ENCODE results near the gene FNBP1.

- TF ChIP-seq, protein P1, sequence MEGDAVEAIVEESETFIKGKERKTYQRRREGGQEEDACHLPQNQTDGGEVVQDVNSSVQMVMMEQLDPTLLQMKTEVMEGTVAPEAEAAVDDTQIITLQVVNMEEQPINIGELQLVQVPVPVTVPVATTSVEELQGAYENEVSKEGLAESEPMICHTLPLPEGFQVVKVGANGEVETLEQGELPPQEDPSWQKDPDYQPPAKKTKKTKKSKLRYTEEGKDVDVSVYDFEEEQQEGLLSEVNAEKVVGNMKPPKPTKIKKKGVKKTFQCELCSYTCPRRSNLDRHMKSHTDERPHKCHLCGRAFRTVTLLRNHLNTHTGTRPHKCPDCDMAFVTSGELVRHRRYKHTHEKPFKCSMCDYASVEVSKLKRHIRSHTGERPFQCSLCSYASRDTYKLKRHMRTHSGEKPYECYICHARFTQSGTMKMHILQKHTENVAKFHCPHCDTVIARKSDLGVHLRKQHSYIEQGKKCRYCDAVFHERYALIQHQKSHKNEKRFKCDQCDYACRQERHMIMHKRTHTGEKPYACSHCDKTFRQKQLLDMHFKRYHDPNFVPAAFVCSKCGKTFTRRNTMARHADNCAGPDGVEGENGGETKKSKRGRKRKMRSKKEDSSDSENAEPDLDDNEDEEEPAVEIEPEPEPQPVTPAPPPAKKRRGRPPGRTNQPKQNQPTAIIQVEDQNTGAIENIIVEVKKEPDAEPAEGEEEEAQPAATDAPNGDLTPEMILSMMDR (tag by site-specific recombination; IDR thresholded peaks at IDR 0.05): no peak
- TF ChIP-seq, protein P2, sequence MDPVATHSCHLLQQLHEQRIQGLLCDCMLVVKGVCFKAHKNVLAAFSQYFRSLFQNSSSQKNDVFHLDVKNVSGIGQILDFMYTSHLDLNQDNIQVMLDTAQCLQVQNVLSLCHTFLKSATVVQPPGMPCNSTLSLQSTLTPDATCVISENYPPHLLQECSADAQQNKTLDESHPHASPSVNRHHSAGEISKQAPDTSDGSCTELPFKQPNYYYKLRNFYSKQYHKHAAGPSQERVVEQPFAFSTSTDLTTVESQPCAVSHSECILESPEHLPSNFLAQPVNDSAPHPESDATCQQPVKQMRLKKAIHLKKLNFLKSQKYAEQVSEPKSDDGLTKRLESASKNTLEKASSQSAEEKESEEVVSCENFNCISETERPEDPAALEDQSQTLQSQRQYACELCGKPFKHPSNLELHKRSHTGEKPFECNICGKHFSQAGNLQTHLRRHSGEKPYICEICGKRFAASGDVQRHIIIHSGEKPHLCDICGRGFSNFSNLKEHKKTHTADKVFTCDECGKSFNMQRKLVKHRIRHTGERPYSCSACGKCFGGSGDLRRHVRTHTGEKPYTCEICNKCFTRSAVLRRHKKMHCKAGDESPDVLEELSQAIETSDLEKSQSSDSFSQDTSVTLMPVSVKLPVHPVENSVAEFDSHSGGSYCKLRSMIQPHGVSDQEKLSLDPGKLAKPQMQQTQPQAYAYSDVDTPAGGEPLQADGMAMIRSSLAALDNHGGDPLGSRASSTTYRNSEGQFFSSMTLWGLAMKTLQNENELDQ (tag by site-specific recombination; IDR thresholded peaks at IDR 0.05; ENCODE audit: low read depth): no peak
- TF ChIP-seq ZNF514 (tag by site-specific recombination; IDR thresholded peaks at IDR 0.05): no peak
Measured at GRCh38 chr9:129946246-129946995, 96.6 kb downstream of the FNBP1 start.
